ENCODE measurements around the gene ARPC2. TPM values are rescaled to one million over a fixed set of nuclear protein-coding genes. Genes with fewer than 3 reads are reported as not detected.

ARPC2 gene
- total RNA-seq, 4 donors from 2014 or later = 65.5 to 343 (median 275) TPM

DNA sequence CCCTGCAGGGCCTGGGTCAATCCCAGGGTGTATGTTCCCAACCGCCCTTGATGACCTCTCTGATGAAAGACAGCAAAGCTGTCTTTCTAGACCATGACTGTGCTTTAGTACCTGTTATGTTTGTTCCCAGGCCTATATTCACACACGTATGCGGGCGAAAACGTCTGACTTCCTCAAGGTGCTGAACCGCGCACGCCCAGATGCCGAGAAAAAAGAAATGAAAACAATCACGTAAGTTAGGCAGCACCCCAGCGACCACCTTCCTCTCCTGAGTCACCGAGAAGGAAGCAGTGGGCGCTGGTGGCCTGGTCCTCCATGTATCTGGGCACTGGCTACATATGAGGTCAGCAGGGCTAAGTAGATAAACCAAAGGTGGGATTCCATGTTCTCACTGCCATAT, 32.7 kb downstream of the ARPC2 start:
- no peak for DNase-seq
- Histone ChIP-seq H3K27me3 (no peaks in the 10 kb centered on the region), H3K4me3 (no peak overlapping the region), H3K36me3 (peaks cover 0 to 97% (median 50%) of the 10 kb centered on the region in 4 donors), H3K27ac (no peak overlapping the region), H3K4me1 (no peaks in the 10 kb centered on the region), H3K9me3 (no peaks in the 10 kb centered on the region)
- intact Hi-C loops (cut with DNase I; ENCODE audit: low total_unique reads) (no loop called here), in situ Hi-C loops (cut with MboI; ENCODE audit: low pct_ligation_motif_present in 1 of 4, low pct_unique_long_range_greater_than_20kb in 1 of 4, low sequenced_read_pairs in 3 of 4) (no loop called here)
- TF ChIP-seq POLR2A (IDR thresholded peaks at IDR 0.05) = no peak
- WGBS, 2 donors (ENCODE audit: low coverage in 1 of 2) = 82 to 94% methylated on average over 13 of the region's 13 CpGs

GRCh38 chr2:218252509-218253231, 35.7 kb downstream of the ARPC2 start:
- no peak for DNase-seq
- no peaks in the 10 kb centered on the region for H3K27me3 ChIP-seq
- in situ Hi-C loops (cut with MboI; ENCODE audit: low pct_ligation_motif_present in 1 of 4, low pct_unique_long_range_greater_than_20kb in 1 of 4, low sequenced_read_pairs in 3 of 4) = no loop called here
- H3K4me3 ChIP-seq = no peak overlapping the region
- intact Hi-C loops (cut with DNase I; ENCODE audit: low total_unique reads) = no loop called here
- H3K9me3 ChIP-seq = no peaks in the 10 kb centered on the region
- TF ChIP-seq, protein P1, sequence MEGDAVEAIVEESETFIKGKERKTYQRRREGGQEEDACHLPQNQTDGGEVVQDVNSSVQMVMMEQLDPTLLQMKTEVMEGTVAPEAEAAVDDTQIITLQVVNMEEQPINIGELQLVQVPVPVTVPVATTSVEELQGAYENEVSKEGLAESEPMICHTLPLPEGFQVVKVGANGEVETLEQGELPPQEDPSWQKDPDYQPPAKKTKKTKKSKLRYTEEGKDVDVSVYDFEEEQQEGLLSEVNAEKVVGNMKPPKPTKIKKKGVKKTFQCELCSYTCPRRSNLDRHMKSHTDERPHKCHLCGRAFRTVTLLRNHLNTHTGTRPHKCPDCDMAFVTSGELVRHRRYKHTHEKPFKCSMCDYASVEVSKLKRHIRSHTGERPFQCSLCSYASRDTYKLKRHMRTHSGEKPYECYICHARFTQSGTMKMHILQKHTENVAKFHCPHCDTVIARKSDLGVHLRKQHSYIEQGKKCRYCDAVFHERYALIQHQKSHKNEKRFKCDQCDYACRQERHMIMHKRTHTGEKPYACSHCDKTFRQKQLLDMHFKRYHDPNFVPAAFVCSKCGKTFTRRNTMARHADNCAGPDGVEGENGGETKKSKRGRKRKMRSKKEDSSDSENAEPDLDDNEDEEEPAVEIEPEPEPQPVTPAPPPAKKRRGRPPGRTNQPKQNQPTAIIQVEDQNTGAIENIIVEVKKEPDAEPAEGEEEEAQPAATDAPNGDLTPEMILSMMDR (IDR thresholded peaks at IDR 0.05) = no peak
- TF ChIP-seq EP300 (IDR thresholded peaks at IDR 0.05; ENCODE audit: low read depth) (no peak), POLR2A (IDR thresholded peaks at IDR 0.05) (no peak), POLR2AphosphoS5 (IDR thresholded peaks at IDR 0.05) (no peak)
- peaks cover 0 to 79% (median 39%) of the 10 kb centered on the region in 4 donors for H3K36me3 ChIP-seq
- H3K27ac ChIP-seq = no peak overlapping the region
- H3K4me1 ChIP-seq = no peaks in the 10 kb centered on the region
- 69% methylated on average over 7 of the region's 7 CpGs; no CpG with 5 or more reads in 1 of the 2 donors for WGBS, 2 donors (ENCODE audit: low coverage in 1 of 2)

- H3K4me1 ChIP-seq = peaks cover 0 to under 1% (median 0%) of the 10 kb centered on the region in 4 donors
- intact Hi-C loops (cut with DNase I; ENCODE audit: low total_unique reads) = no loop called here
- no peak overlapping the region for H3K4me3 ChIP-seq
- in situ Hi-C loops (cut with MboI; ENCODE audit: low pct_ligation_motif_present in 1 of 4, low pct_unique_long_range_greater_than_20kb in 1 of 4, low sequenced_read_pairs in 3 of 4) = no loop called here
- H3K27ac ChIP-seq = no peak overlapping the region
- no peaks in the 10 kb centered on the region for H3K27me3 ChIP-seq
- H3K9me3 ChIP-seq = no peaks in the 10 kb centered on the region
- TF ChIP-seq EP300 (IDR thresholded peaks at IDR 0.05; ENCODE audit: low read depth) = no peak
- TF ChIP-seq, protein P1 (IDR thresholded peaks at IDR 0.05) = no peak
- TF ChIP-seq POLR2AphosphoS5 (IDR thresholded peaks at IDR 0.05) = no peak
- no peak for TF ChIP-seq POLR2A (IDR thresholded peaks at IDR 0.05)
- DNase-seq = no peak
- peaks cover 0 to 73% (median 37%) of the 10 kb centered on the region in 4 donors for H3K36me3 ChIP-seq
- 50 to 78% methylated on average over 1 to 5 of the region's 5 CpGs for WGBS, 2 donors (ENCODE audit: low coverage in 1 of 2)
These were observed 36.2 kb downstream of the ARPC2 start for GRCh38 chr2:218253232-218253625.

GRCh38 chr2:218255446-218255845, 38.5 kb downstream of the ARPC2 start:
- H3K4me1 ChIP-seq = peaks cover 16 to 23% (median 20%) of the 10 kb centered on the region in 4 donors
- intact Hi-C loops (cut with DNase I; ENCODE audit: low total_unique reads) = loop anchor here (5.0 kb wide), 1 partner anchor 68 kb away; no protein-coding TSS in a partner anchor
- DNase-seq = no peak
- no peaks in the 10 kb centered on the region for H3K9me3 ChIP-seq
- H3K36me3 ChIP-seq = peaks cover 0 to 51% (median 25%) of the 10 kb centered on the region in 4 donors
- no peaks in the 10 kb centered on the region for H3K27me3 ChIP-seq
- 68 to 73% methylated on average over 6 of the region's 6 CpGs for WGBS, 2 donors (ENCODE audit: low coverage in 1 of 2)
- in situ Hi-C loops (cut with MboI; ENCODE audit: low pct_ligation_motif_present in 1 of 4, low pct_unique_long_range_greater_than_20kb in 1 of 4, low sequenced_read_pairs in 3 of 4) = loop anchor here in 1 of 4 donors (5.0 kb wide), 1 partner anchor 63 kb away; no protein-coding TSS in a partner anchor
- no peak overlapping the region for H3K4me3 ChIP-seq
- no peak for TF ChIP-seq POLR2A (IDR thresholded peaks at IDR 0.05)
- TF ChIP-seq EP300 (IDR thresholded peaks at IDR 0.05; ENCODE audit: low read depth) = no peak
- TF ChIP-seq POLR2AphosphoS5 (IDR thresholded peaks at IDR 0.05) = no peak
- TF ChIP-seq, protein P1 (IDR thresholded peaks at IDR 0.05) = no peak
- no peak overlapping the region for H3K27ac ChIP-seq

Measured in transverse colon (tissue), 4 donors.